ENCODE measurements around the gene HACL1.

The HACL1 gene

GRCh38 chr3:15601399-15602145 lies at the start of gene HACL1, which contains the start of gene BTD:
HACL1 (minus strand) TSS chr3:15601569; CDS start chr3:15601463, 106 bp downstream.
BTD (plus strand) TSS chr3:15601745; CDS start chr3:15635440, 33,695 bp downstream.
- FAIRE-seq = peak; percentile 97

GRCh38 chr3:15649858-15650257 lies 48.5 kb upstream of the HACL1 start:
- FAIRE-seq = no peak

GRCh38 chr3:15649341-15649740 lies 48.0 kb upstream of the HACL1 start:
- no peak for FAIRE-seq

GRCh38 chr3:15647611-15648167 lies 46.3 kb upstream of the HACL1 start:
- FAIRE-seq = no peak

- no peak for FAIRE-seq
Measured at GRCh38 chr3:15646851-15647511, 45.6 kb upstream of the HACL1 start.

- FAIRE-seq = no peak
Measured at GRCh38 chr3:15645740-15646501, 44.6 kb upstream of the HACL1 start.

GRCh38 chr3:15645246-15645645 lies 43.9 kb upstream of the HACL1 start:
- no peak for FAIRE-seq

GRCh38 chr3:15638891-15639262 lies 37.5 kb upstream of the HACL1 start:
- FAIRE-seq = no peak

GRCh38 chr3:15638193-15638890 lies 37.0 kb upstream of the HACL1 start:
- no peak for FAIRE-seq

GRCh38 chr3:15637131-15637951 lies 36.0 kb upstream of the HACL1 start:
- FAIRE-seq = no peak

- peak; percentile 88 for FAIRE-seq
Measured at GRCh38 chr3:15636028-15636709, 34.8 kb upstream of the HACL1 start.

GRCh38 chr3:15635121-15635661 lies 33.8 kb upstream of the HACL1 start:
- no peak for FAIRE-seq

GRCh38 chr3:15634671-15635070 lies 33.3 kb upstream of the HACL1 start:
- FAIRE-seq = no peak

GRCh38 chr3:15633766-15634598 lies 32.6 kb upstream of the HACL1 start:
- peak; percentile 99 for FAIRE-seq

GRCh38 chr3:15633159-15633558 lies 31.8 kb upstream of the HACL1 start:
- FAIRE-seq = no peak

- FAIRE-seq = no peak
Measured at GRCh38 chr3:15632212-15632580, 30.8 kb upstream of the HACL1 start.

GRCh38 chr3:15631426-15632211 lies 30.2 kb upstream of the HACL1 start:
- FAIRE-seq = no peak

- peak; percentile 99 for FAIRE-seq
Measured at GRCh38 chr3:15630646-15631350, 29.4 kb upstream of the HACL1 start.
